AG10803 (cell line): Measurements from ENCODE around the gene VTA1.
"Not testable (repeated sequence)": the region's sequence is repeated elsewhere in the genome, so short reads cannot be mapped to it uniquely, and the experiment has no call there.

Experiments
- DNase-seq: peaks from one replicate; pipeline ENCODE4 v3.0.0; 2010; ENCODE audit warnings: low read depth
- H3K4me3 ChIP-seq: 2 replicates; pipeline ENCODE4 v1.5.1; 2011; ENCODE audit warnings: mild to moderate bottlenecking, low read length, control low read depth
- CTCF ChIP-seq: conservative IDR thresholded peaks from 2 replicates; pipeline ENCODE4 v1.5.1; 2011; ENCODE audit warnings: mild to moderate bottlenecking, low read length, control low read depth, inconsistent platforms

Gene VTA1

GRCh38 chr6:142184307-142184706 lies 37.2 kb downstream of the VTA1 start:
- TF ChIP-seq CTCF: no peak
- no peak overlapping the region for H3K4me3 ChIP-seq
- no peak for DNase-seq

DNA sequence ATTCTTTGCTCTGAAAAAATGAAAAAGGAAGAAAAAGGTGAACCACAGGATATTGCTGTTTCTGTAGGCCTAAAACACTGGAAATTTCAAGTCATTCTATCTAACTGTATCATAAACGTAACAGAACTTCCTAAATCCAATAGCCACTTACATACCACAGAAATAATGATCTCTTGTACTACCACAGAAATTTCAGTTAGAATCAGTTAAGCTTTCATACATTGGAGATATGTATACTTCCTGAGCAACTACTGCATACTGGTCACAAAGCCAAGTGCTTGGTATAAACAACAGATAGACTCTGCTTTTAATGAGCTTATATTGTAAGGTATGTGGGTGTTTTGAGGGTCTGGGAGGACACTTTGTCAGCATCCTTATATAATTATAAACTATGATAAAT lies 38.6 kb downstream of the VTA1 start:
- DNase-seq: no peak
- no peak overlapping the region for H3K4me3 ChIP-seq
- TF ChIP-seq CTCF: no peak

GRCh38 chr6:142187209-142187608 lies 40.1 kb downstream of the VTA1 start:
- H3K4me3 ChIP-seq: no peak overlapping the region
- peak; percentile 30 for DNase-seq
- no peak for TF ChIP-seq CTCF

- 0 out of 2 replicates have a peak, but pooled peaks have one; percentile 12 for TF ChIP-seq CTCF
- not testable (repeated sequence) for DNase-seq
Observed at GRCh38 chr6:142188341-142188740, 41.3 kb downstream of the VTA1 start.

GRCh38 chr6:142189057-142189456 lies 42.0 kb downstream of the VTA1 start:
- H3K4me3 ChIP-seq: no peak overlapping the region
- no peak for TF ChIP-seq CTCF
- DNase-seq: no peak

More at GRCh38 chr6:142188341-142188740, 41.3 kb downstream of the VTA1 start:
- not testable (repeated sequence) for H3K4me3 ChIP-seq

DNA sequence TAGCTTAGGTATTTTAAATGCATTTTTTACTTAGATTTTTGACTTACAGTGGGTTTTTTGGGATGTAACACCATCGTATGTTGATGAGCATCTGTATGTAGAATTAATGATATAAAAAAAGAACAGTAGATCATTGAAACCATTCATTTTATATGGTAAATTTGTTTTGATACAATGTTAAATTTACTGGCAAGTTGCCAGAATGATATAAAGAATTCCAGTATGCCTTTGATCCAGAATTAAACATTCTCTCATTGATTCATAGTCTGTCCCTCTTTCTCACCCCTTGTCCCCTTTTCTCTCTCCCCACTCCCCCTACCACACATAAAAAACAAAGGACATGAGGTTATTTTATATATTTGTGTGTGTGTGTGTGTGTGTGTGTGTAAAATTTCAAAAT lies 45.3 kb downstream of the VTA1 start:
- DNase-seq: no peak
- no peak for TF ChIP-seq CTCF
- no peak overlapping the region for H3K4me3 ChIP-seq

DNA sequence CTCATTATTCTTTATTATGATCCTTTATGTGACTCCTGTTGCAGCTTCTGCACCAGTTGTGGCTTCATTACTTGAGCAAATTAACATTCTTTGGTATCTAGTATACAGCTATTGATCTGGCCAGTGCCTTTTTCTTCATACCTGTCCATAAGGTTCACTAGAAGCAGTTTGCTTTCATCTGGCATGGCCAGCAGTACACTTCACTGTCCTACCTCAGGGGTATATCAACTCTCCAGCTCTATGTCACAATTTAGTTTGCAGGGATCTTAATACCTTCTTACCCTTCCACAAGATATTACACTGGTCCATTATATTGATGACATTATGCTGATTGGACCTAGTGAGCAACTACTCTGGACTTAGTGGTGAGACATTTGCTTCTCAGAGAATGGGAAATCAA lies 46.6 kb downstream of the VTA1 start:
- TF ChIP-seq CTCF: no peak
- H3K4me3 ChIP-seq: no peak overlapping the region
- no peak for DNase-seq
